CD4-positive, alpha-beta T cell (primary cell): ENCODE results near the gene BTBD18. TPM values are rescaled to one million over a fixed set of nuclear protein-coding genes. Genes with fewer than 3 reads are reported as not detected.

Experiments used
- ATAC-seq: fragments of 200-7000 bp; cut with Tn5 transposase; one replicate; pipeline ENCODE4 v1.10.0; 2022; ENCODE audit warnings: mild to moderate bottlenecking; ENCODE audit not compliant: poor library complexity
- CTCF ChIA-PET: fragments of 350-600 bp; sonication (Branson Sonifier 250); formaldehyde crosslinking; loops from one replicate; lab custom pipeline; 2021; ENCODE audit warnings: antibody characterized with exemption, inconsistent platforms; lab: Charles Lee
- POLR2A ChIA-PET: fragments of 350-600 bp; sonication (Branson Sonifier 250); formaldehyde crosslinking; loops from one replicate; lab custom pipeline; 2021; ENCODE audit warnings: antibody characterized with exemption, inconsistent platforms; lab: Charles Lee
- DNase-seq, 14 experiments: peaks; one replicate each; pipeline ENCODE4 v3.0.0-alpha.2; 2013 to 2020; ENCODE audit warnings: mixed read lengths in 2 of 14
- H3K27ac ChIP-seq, 2 donors: one replicate each; pipeline versions ENCODE4 v1.5.1 to v1.7.0; 2013; ENCODE audit warnings: low read length in 2 of 2, low read depth in 1 of 2, mild to moderate bottlenecking in 1 of 2
- H3K27me3 ChIP-seq, 2 experiments: 1 replicate in 1 of 2; 2 replicates in 1 of 2; pipeline versions ENCODE4 v1.6.1 to v1.7.0; 2013; ENCODE audit warnings: low read length in 2 of 2, control low read depth in 1 of 2, mild to moderate bottlenecking in 1 of 2, moderate library complexity in 1 of 2; ENCODE audit not compliant: insufficient read depth in 2 of 2, control insufficient read depth in 1 of 2
- H3K36me3 ChIP-seq: one replicate; pipeline ENCODE4 v1.6.1; 2013; ENCODE audit warnings: low read length, control low read depth; ENCODE audit not compliant: insufficient read depth
- H3K4me1 ChIP-seq: one replicate; pipeline ENCODE4 v1.6.1; 2013; ENCODE audit warnings: low read length, control low read depth; ENCODE audit not compliant: insufficient read depth
- H3K4me3 ChIP-seq: one replicate; pipeline ENCODE4 v1.5.1; 2013; ENCODE audit warnings: mild to moderate bottlenecking, low read length, moderate library complexity
- H3K9me3 ChIP-seq, 2 experiments: 1 replicate in 1 of 2; 2 replicates in 1 of 2; pipeline versions ENCODE4 v1.6.1 to v1.7.0; 2013; ENCODE audit warnings: low read length in 2 of 2, mild to moderate bottlenecking in 2 of 2, control low read depth in 1 of 2, moderate library complexity in 1 of 2; ENCODE audit not compliant: control insufficient read depth in 1 of 2, insufficient read depth in 1 of 2
- H3K27ac Mint-ChIP-seq: one replicate; pipeline ENCODE4 v1.8.0; 2020; ENCODE audit warnings: mixed read lengths
- H3K27me3 Mint-ChIP-seq: one replicate; pipeline ENCODE4 v1.8.0; 2021; ENCODE audit warnings: mixed read lengths
- H3K36me3 Mint-ChIP-seq: one replicate; pipeline ENCODE4 v1.8.0; 2021; ENCODE audit warnings: low read depth, mixed read lengths
- H3K4me1 Mint-ChIP-seq: one replicate; pipeline ENCODE4 v1.8.0; 2021; ENCODE audit warnings: low read depth, mixed read lengths
- H3K4me3 Mint-ChIP-seq: one replicate; pipeline ENCODE4 v1.8.0; 2020; ENCODE audit warnings: mild to moderate bottlenecking, mixed read lengths
- H3K9me3 Mint-ChIP-seq: one replicate; pipeline ENCODE4 v1.8.0; 2020; ENCODE audit warnings: mixed read lengths
- intact Hi-C, 2 experiments: fragments of 100-400 bp; cut with DNase I in 1 of 2; cut with micrococcal nuclease in 1 of 2; formaldehyde crosslinking; loops; one replicate each; pipeline versions ENCODE4 v1.15.1 to v1.9.0; 2023 to 2025; cut with DNase I, micrococcal nuclease
- total RNA-seq, 174 experiments: library from RNA in 2 of 174; stranded (reverse) in 2 of 174; gene quantifications; one replicate each; pipeline ENCODE4 v1.2.3 and lab custom pipeline; 2021 to 2026
- TF ChIP-seq, protein P1 (sequence below): fragments of 200-600 bp; IDR thresholded peaks from one replicate; pipeline ENCODE4 v1.8.0; 2022; ENCODE audit warnings: antibody characterized with exemption, mild to moderate bottlenecking

BTBD18 gene
- total RNA-seq, 2 experiments from 2014 or later = not detected

DNA sequence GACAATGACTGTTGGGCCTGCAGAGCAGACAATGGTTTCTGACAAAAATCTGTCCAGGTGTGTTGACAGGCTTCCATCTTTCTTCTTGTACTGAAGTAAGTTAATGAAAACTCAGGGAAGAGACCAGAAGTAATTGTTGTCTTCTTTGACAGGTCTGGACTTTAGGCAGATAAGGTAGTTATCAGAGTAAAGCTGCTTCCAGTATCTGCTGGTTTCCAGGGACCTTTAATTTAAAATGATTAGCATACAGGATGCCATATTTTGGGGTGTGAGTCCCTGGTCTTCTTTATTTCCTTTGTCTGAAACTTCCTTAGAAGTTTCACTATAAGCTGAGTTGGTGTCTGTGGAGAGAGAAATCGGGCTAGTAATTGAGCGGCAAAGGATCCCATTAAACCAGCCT, 37.8 kb downstream of the BTBD18 start:
- TF ChIP-seq, protein P1, sequence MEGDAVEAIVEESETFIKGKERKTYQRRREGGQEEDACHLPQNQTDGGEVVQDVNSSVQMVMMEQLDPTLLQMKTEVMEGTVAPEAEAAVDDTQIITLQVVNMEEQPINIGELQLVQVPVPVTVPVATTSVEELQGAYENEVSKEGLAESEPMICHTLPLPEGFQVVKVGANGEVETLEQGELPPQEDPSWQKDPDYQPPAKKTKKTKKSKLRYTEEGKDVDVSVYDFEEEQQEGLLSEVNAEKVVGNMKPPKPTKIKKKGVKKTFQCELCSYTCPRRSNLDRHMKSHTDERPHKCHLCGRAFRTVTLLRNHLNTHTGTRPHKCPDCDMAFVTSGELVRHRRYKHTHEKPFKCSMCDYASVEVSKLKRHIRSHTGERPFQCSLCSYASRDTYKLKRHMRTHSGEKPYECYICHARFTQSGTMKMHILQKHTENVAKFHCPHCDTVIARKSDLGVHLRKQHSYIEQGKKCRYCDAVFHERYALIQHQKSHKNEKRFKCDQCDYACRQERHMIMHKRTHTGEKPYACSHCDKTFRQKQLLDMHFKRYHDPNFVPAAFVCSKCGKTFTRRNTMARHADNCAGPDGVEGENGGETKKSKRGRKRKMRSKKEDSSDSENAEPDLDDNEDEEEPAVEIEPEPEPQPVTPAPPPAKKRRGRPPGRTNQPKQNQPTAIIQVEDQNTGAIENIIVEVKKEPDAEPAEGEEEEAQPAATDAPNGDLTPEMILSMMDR = no peak
- H3K9me3 Mint-ChIP-seq = no peaks in the 10 kb centered on the region
- POLR2A ChIA-PET = interaction anchor here (1.1 to 3.1 kb wide), 2 partner anchors 28 to 64 kb away, joined by 4 to 18 read pairs; partner anchors contain the start of genes SELENOH and YPEL4
- H3K36me3 Mint-ChIP-seq = peaks cover 36% of the 10 kb centered on the region
- CTCF ChIA-PET = interaction anchor here (0.9 to 1.6 kb wide), 3 partner anchors 37 to 187 kb away, joined by 3 to 9 read pairs (median 3); partner anchors contain the start of gene BTBD18
- ATAC-seq = no peak
- H3K4me3 Mint-ChIP-seq = peak overlapping the region; percentile 96
- Histone ChIP-seq H3K4me3 (no peak overlapping the region), H3K36me3 (peaks cover under 1% of the 10 kb centered on the region), H3K27ac (no peak overlapping the region), H3K9me3 (no peaks in the 10 kb centered on the region), H3K4me1 (peaks cover 30% of the 10 kb centered on the region), H3K27me3 (no peaks in the 10 kb centered on the region)
- peak overlapping the region; percentile 88 for H3K27ac Mint-ChIP-seq
- intact Hi-C loops = loop anchor here (2.0 to 10.0 kb wide), 8 partner anchors 25 to 871 kb away; partner anchors contain the start of genes LPXN (in 1 of the 2), P2RX3 (in 1 of the 2), SSRP1 (in 1 of the 2) and TIMM10 (in 1 of the 2)
- peaks cover 44% of the 10 kb centered on the region for H3K4me1 Mint-ChIP-seq
- no peak for DNase-seq
- H3K27me3 Mint-ChIP-seq = no peaks in the 10 kb centered on the region

DNA sequence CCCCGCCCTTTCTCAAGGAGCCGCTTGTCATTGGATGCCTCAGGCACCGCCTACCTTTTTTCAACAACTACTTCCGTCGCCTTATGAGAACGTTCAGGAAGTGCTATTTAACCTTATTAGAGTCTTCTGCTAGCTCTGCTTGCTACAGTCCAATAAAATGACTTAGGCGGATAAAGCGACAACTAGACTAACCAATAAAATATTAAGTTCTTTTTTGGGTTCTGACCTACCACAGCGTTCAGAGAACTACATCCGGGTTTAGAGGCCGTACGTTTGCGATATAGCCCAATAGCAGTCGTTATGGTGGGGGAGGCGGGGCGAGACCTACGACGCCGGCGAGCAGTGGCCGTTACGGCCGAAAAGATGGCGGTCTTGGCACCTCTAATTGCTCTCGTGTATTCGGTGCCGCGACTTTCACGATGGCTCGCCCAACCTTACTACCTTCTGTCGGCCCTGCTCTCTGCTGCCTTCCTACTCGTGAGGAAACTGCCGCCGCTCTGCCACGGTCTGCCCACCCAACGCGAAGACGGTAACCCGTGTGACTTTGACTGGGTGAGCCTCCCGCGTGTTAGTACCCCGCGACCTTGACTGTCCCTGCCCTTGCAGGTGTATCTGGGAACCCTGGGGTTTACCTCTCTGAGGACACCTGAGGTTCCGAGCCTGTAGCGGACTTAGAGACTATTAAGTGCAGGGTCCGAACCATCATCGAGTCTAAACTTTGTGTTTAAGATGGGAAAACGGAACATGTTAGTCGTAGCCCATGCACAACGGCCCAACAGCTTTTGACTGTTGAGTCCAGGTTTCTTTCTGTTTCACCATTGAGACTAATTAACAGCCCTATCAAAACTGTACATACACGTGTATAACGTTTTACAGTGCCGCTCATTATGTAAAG, 39.1 kb downstream of the BTBD18 start, which contains the start of gene TMX2:
Gene TMX2, plus strand, starts transcription at position 338 of the 895 bp plus-strand sequence. Its CDS starts 26 bp downstream, at position 364.
- H3K4me3 ChIP-seq = peak within 1 kb of the TSS; percentile 95
- peak; percentile 79 to 97 (median 84) for DNase-seq
- ATAC-seq = peak; percentile 89
- H3K4me1 ChIP-seq = peaks cover 30% of the 10 kb centered on the region
- Mint-ChIP-seq H3K36me3 (peaks cover 35% of the 10 kb centered on the region), H3K4me3 (peak within 1 kb of the TSS; percentile 96), H3K9me3 (no peaks in the 10 kb centered on the region), H3K27me3 (no peaks in the 10 kb centered on the region), H3K27ac (peak within 1 kb of the TSS; percentile 88), H3K4me1 (peaks cover 53% of the 10 kb centered on the region)
- intact Hi-C loops = loop anchor here (1.0 to 10.0 kb wide), 12 partner anchors 26 to 872 kb away; partner anchors contain the start of genes LPXN (in 1 of the 2), P2RX3 (in 1 of the 2), SELENOH (in 1 of the 2) and SSRP1 (in 1 of the 2)
- H3K27ac ChIP-seq = peak within 1 kb of the TSS; percentile 85 to 95
- H3K36me3 ChIP-seq = peaks cover 5% of the 10 kb centered on the region
- TF ChIP-seq, protein P1 = no peak
- no peaks in the 10 kb centered on the region for H3K27me3 ChIP-seq
- POLR2A ChIA-PET = interaction anchor here (0.5 to 3.2 kb wide), 15 partner anchors 8 to 1584 kb away, joined by 3 to 40 read pairs (median 5); partner anchors contain the start of genes CLP1, LPXN, SELENOH and ZDHHC5
- CTCF ChIA-PET = interaction anchor here (1.1 to 2.3 kb wide), 2 partner anchors 88 to 144 kb away, joined by 4 to 10 read pairs; partner anchors contain the start of gene UBE2L6
- H3K9me3 ChIP-seq = no peaks in the 10 kb centered on the region
